Stimulated activated memory B cell treated with anti-CD40 and anti-IgM and Interleukin-4, amounts not matched to agents 10 μg/mL and 1 μg/mL and 100 μg/mL, for 72 hours (primary cell): ENCODE results near the gene TEX52.
"Not testable (repeated sequence)": the region's sequence is repeated elsewhere in the genome, so short reads cannot be mapped to it uniquely, and the experiment has no call there.

ENCODE experiments used
- ATAC-seq: fragments of 150-1000 bp; cut with Tn5 transposase; 2 replicates; pipeline ENCODE4 v1.10.0; 2021
- H3K27ac Mint-ChIP-seq: one replicate; pipeline ENCODE4 v1.8.0; 2022; ENCODE audit warnings: mild to moderate bottlenecking, mixed read lengths
- H3K27me3 Mint-ChIP-seq: one replicate; pipeline ENCODE4 v1.8.0; 2022; ENCODE audit warnings: mixed read lengths
- H3K36me3 Mint-ChIP-seq: one replicate; pipeline ENCODE4 v1.8.0; 2022; ENCODE audit warnings: mixed read lengths
- H3K4me1 Mint-ChIP-seq: one replicate; pipeline ENCODE4 v1.8.0; 2022; ENCODE audit warnings: mixed read lengths
- H3K4me3 Mint-ChIP-seq: one replicate; pipeline ENCODE4 v1.8.0; 2022; ENCODE audit warnings: mild to moderate bottlenecking, moderate library complexity, mixed read lengths
- H3K9me3 Mint-ChIP-seq: one replicate; pipeline ENCODE4 v1.8.0; 2022; ENCODE audit warnings: mixed read lengths

The TEX52 gene

DNA sequence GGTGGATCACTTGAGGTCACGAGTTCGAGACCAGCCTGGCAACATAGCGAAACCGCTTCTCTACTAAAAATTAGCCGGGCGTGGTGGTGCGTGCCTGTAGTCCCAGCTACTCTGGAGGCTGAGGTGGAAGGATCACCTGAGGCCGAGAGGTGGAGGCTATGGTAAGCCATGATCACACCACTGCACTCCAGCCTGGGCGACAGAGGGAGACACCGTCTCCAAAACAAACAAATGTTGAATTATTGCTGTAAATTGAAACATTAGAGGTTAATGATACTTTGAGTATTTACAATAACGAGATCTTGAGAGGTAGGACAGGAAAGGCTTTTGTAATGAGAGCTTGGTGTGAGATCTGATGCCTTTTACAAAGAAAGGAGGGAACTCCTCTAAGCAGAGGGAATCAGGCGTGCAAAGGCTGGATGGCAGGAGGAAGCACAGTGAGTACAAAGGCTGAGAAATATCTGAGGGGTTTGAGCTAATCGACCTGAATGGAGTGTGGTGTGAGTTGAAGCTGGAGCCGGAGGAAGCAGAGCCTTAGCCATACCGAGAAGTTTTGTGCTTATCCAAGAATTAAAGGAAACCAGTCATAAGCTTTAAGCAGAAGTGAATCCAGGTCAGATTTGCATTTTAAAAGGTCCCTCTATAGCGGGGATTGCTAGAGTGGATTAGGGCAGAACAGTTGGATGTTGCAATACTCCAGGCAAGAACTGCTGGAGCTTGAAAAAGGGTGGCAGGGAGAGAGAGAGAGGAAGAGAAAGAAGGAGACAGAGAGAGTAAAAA lies 21.3 kb upstream of the TEX52 start:
- peak; percentile 66 for ATAC-seq
- peak overlapping the region; percentile 87 for H3K27ac Mint-ChIP-seq
- H3K9me3 Mint-ChIP-seq = no peaks in the 10 kb centered on the region
- H3K4me1 Mint-ChIP-seq = peaks cover 29% of the 10 kb centered on the region
- H3K27me3 Mint-ChIP-seq = no peaks in the 10 kb centered on the region
- H3K36me3 Mint-ChIP-seq = peaks cover 6% of the 10 kb centered on the region
- H3K4me3 Mint-ChIP-seq = peak overlapping the region; percentile 95

GRCh38 chr12:2877047-2877952 lies 20.5 kb upstream of the TEX52 start, which contains the start of the genes FOXM1 and RHNO1:
FOXM1 (minus strand) TSS chr12:2877174; CDS start chr12:2874478, 2,696 bp downstream.
RHNO1 (plus strand) TSS chr12:2877223; CDS start chr12:2885367, 8,144 bp downstream.
- ATAC-seq = peak; percentile 90
- peak within 1 kb of the TSS; percentile 95 for H3K4me3 Mint-ChIP-seq
- peak within 1 kb of the TSS; percentile 87 for H3K27ac Mint-ChIP-seq
- H3K36me3 Mint-ChIP-seq = peaks cover 6% of the 10 kb centered on the region
- H3K9me3 Mint-ChIP-seq = no peaks in the 10 kb centered on the region
- no peaks in the 10 kb centered on the region for H3K27me3 Mint-ChIP-seq
- H3K4me1 Mint-ChIP-seq = peaks cover 29% of the 10 kb centered on the region

DNA sequence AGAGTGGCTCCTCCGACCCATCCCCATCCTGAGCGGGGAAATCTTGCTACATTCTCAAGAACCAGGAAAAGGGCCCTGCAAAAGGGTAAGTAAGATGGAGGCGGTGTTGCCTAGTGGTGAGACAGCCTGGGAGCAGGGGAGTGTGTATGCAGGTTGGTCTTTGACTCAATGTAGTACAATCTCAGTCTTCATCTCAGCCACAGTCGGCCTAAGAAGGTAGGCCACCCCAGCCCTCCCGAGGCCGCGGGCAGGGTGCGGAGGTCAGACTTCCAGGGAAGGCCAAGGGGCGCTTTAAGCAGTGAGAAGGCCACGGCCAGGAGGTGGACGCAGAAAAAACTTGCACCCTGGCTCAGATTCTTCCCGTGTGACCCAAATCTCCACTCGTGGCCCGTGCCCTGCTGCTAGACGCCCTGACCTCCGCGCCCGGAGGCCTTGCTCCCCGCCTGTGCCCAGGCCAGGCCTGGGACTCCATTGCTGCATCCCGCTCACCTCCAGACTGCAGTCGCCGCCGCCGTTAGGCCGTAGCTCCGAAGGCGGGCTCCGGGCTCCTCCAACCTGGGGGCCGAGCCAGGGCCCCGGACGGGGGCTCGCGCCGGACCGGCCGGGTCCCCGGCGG lies 19.7 kb upstream of the TEX52 start:
- H3K36me3 Mint-ChIP-seq = peaks cover 6% of the 10 kb centered on the region
- peak; percentile 5 for ATAC-seq
- peak overlapping the region; percentile 72 for H3K4me3 Mint-ChIP-seq
- no peaks in the 10 kb centered on the region for H3K27me3 Mint-ChIP-seq
- H3K27ac Mint-ChIP-seq = peak overlapping the region; percentile 87
- H3K4me1 Mint-ChIP-seq = peaks cover 29% of the 10 kb centered on the region
- no peaks in the 10 kb centered on the region for H3K9me3 Mint-ChIP-seq

DNA sequence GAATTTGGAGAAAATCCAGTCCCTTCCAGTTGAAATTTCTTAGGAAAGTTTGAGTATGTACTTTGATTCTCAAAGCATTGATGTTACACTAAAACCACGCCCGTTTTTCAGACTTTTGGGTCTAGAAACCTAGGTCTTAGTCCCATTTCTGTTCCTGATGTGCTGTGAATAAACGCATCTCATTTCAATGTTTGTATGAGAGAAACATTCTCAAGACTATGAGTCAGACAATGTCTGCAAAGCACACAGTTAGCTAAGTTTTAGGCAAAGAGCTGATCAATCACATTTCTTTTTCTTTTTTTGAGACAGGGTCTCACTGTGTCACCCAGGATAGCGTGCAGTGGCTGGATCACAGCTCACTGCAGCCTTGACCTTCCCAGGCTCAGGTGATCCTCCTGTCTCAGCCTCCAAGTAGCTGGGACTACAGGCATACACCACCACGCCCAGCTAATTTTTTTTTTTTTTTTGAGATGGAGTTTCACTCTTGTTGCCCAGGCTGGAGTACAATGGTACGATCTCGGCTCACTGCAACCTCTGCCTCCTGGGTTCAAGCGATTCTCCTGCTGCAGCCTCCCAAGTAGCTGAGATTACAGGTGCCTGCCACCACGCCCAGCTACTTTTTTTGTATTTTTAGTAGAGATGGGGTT lies 12.3 kb upstream of the TEX52 start:
- H3K27me3 Mint-ChIP-seq, H3K9me3 Mint-ChIP-seq, H3K27ac Mint-ChIP-seq, H3K36me3 Mint-ChIP-seq, H3K4me3 Mint-ChIP-seq, ATAC-seq, H3K4me1 Mint-ChIP-seq: not testable (repeated sequence)

DNA sequence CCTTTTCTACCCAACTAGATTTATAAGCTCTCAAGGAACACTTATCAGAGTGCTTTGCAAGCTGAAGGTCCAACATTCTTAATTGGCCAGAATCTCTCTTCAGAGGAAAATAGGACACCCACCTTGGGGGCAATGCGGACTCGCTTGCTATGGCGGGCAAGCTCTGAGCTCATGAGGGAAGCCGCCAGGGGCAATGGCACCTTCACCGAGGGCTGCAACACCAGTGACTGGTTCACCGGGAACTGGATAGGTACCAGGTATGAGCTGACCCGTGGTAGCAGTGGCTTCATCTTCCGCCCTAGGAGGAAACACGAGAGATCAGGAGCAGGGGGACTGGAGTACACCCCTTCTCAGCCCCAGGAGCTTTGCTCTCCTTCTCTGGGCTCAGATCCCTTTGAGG lies 7.4 kb upstream of the TEX52 start:
- no peaks in the 10 kb centered on the region for H3K27me3 Mint-ChIP-seq
- peaks cover 18% of the 10 kb centered on the region for H3K36me3 Mint-ChIP-seq
- no peak overlapping the region for H3K27ac Mint-ChIP-seq

GRCh38 chr12:2863402-2863801 lies 6.6 kb upstream of the TEX52 start:
- H3K36me3 Mint-ChIP-seq = peaks cover 24% of the 10 kb centered on the region
- not testable (repeated sequence) for H3K4me1 Mint-ChIP-seq, H3K9me3 Mint-ChIP-seq, H3K4me3 Mint-ChIP-seq, H3K27me3 Mint-ChIP-seq, ATAC-seq, H3K27ac Mint-ChIP-seq

More for the DNA sequence above, 7.4 kb upstream of the TEX52 start:
- Mint-ChIP-seq H3K4me1 (no peaks in the 10 kb centered on the region), H3K9me3 (no peaks in the 10 kb centered on the region), H3K4me3 (no peak overlapping the region)
- no peak for ATAC-seq

DNA sequence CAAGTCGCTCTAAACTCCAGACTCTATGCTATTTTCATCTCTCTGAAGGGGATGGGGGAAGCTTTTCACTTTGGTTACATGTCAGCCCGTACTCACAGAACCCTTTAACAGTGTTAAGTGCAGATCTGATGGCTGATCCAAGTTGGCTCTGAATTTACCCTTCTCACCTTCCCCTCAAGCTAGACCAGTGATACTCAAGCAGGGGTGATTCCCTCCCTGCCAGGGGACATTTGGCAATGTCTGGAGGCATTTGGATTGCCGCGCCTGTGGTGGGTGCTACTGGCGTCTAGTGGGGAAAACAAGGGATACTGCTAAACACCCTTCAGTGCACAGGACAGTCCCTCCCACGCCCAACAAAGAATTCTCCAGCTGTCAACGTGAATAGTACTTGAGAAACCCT lies 6.0 kb upstream of the TEX52 start:
- Mint-ChIP-seq H3K9me3 (no peaks in the 10 kb centered on the region), H3K27me3 (no peaks in the 10 kb centered on the region), H3K27ac (no peak overlapping the region), H3K4me1 (no peaks in the 10 kb centered on the region), H3K4me3 (no peak overlapping the region), H3K36me3 (peaks cover 30% of the 10 kb centered on the region)
- ATAC-seq = no peak

DNA sequence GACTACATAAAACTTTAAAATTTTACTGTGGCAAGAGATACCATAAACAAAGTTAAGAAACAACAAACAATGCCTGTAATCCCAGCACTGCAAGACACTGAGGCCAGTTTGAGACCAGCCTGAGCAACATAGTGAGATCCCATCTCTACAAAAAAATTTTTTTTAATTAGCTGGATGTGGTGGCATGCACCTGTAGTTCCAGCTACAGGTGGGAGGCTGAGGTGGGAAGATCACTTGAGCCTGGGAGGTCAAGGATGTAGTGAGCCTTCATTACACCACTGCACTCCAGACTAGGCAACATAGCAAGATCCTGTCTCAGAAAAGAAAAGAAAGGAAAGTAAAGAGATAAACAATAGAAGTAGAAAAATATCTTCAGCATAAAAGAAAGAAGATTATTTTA lies 3.3 kb upstream of the TEX52 start:
- H3K4me1 Mint-ChIP-seq = no peaks in the 10 kb centered on the region
- H3K4me3 Mint-ChIP-seq = no peak overlapping the region
- H3K9me3 Mint-ChIP-seq = no peaks in the 10 kb centered on the region
- H3K27me3 Mint-ChIP-seq = no peaks in the 10 kb centered on the region
- no peak overlapping the region for H3K27ac Mint-ChIP-seq
- ATAC-seq = no peak
- peaks cover 40% of the 10 kb centered on the region for H3K36me3 Mint-ChIP-seq

DNA sequence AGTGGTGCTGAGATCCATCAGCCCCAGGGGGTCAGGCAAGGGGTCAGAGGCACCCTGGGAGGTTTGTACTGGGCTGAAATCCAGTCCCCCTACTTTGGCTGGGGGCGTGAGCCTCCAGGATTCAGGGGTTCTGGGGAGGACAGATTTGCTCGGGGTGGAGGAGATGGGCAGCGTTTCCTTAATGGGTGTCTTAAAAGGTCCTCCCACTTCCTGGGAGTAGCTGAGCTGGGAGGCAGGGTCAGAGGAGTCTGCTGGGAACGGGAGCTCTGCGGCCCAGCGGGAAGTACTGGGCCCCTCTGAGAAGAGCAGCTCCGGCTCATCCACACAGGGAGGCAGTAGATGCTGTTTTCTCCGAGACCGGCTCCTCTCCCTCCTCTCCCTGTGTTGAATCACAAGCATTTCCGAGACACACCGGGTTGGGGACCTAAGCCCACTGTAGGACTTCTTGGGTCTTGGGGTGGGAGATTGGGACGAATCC lies 2.1 kb upstream of the TEX52 start:
- H3K4me3 Mint-ChIP-seq = no peak overlapping the region
- no peaks in the 10 kb centered on the region for H3K27me3 Mint-ChIP-seq
- H3K9me3 Mint-ChIP-seq = no peaks in the 10 kb centered on the region
- H3K4me1 Mint-ChIP-seq = no peaks in the 10 kb centered on the region
- H3K27ac Mint-ChIP-seq = no peak overlapping the region
- ATAC-seq = no peak
- H3K36me3 Mint-ChIP-seq = peaks cover 49% of the 10 kb centered on the region

DNA sequence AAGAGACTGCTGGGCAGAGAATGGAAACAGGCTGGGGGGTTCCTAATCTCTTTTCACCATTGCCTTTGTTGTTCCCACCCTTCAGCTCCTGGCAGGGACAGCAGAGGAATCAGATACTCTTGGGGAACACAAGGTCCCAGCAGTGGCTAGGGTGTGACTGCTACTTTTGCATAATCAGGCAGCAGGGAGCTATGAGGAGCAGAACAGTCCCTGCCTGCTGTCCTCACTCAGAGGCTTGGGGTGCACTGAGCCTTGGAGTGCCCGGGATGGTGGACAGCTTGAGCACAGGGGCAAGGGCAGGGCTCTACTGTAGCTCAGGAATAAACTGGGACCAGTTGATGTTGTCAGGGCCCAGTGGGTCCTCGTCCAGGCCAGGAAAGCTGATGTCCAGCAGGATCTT lies 1.5 kb upstream of the TEX52 start:
- Mint-ChIP-seq H3K4me1 (no peaks in the 10 kb centered on the region), H3K27ac (no peak overlapping the region), H3K9me3 (no peaks in the 10 kb centered on the region), H3K4me3 (no peak overlapping the region), H3K27me3 (no peaks in the 10 kb centered on the region), H3K36me3 (peaks cover 46% of the 10 kb centered on the region)
- ATAC-seq = no peak

DNA sequence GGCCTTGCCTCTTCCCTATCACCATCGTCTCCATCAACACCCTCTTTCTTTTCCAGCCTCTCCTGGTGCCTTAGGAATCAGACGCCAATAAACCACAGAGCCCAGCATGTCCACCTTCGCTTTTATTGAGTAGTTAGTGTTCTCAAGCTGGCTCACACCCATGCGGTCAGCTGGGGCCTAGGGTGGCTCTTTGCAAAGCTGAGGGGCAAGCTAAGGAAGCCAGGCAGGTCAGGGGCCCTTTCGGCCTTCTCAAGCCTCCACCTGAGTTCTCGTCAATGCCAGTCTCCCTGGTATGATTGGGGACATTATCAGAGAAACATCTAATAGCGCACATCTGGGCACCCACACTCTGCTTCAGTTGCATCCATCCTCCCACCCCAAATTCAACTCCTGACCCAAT lies 737 bp upstream of the TEX52 start:
- peaks cover 46% of the 10 kb centered on the region for H3K36me3 Mint-ChIP-seq

DNA sequence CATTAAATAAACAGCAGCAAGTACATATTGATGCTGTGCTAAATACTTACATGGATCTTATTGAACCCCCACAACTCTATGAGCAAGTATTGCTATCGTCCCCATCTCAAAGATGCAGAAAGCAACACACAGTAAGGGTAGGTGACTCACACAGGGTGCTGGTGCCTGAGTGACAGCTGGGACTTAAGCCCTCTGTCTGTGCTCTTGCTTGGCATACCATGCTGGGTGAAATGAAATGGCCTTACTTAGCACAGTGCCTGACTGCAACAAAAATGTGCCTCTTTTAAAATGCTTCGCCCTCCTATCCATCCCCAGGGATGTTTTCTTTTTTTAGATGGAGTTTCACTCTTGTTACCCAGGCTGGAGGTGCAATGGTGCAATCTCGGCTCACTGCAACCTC lies 788 bp downstream of the TEX52 start:
- H3K9me3 Mint-ChIP-seq = no peaks in the 10 kb centered on the region
- H3K36me3 Mint-ChIP-seq = peaks cover 46% of the 10 kb centered on the region
- no peaks in the 10 kb centered on the region for H3K27me3 Mint-ChIP-seq
- peak overlapping the region; percentile 4 for H3K27ac Mint-ChIP-seq
- H3K4me3 Mint-ChIP-seq = no peak overlapping the region
- ATAC-seq = no peak
- no peaks in the 10 kb centered on the region for H3K4me1 Mint-ChIP-seq

More for the DNA sequence above, 737 bp upstream of the TEX52 start:
- no peaks in the 10 kb centered on the region for H3K4me1 Mint-ChIP-seq
- H3K27me3 Mint-ChIP-seq = no peaks in the 10 kb centered on the region
- H3K9me3 Mint-ChIP-seq = no peaks in the 10 kb centered on the region
- ATAC-seq = no peak
- no peak overlapping the region for H3K4me3 Mint-ChIP-seq
- H3K27ac Mint-ChIP-seq = no peak overlapping the region

DNA sequence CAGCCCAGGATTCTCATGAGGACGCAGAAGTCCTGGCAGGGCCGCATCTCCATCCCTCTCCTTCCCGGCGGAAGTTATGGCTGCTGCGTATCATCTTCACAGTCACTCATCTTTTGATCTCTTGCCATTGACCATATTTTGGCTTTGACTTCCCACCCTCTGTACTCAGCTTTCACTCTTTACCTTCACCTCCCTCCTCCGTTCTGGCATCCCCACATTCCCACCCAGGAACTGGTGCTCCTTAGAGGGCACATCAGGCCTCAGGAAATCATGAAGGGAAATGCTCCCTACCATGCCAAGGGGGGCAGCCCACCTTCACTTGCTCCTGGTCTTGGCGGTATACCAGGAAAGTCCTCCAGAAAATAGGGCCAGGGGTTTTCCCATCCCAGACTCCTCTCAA lies 1.3 kb downstream of the TEX52 start:
- H3K9me3 Mint-ChIP-seq = no peaks in the 10 kb centered on the region
- peaks cover 46% of the 10 kb centered on the region for H3K36me3 Mint-ChIP-seq
- no peaks in the 10 kb centered on the region for H3K27me3 Mint-ChIP-seq
- no peak overlapping the region for H3K27ac Mint-ChIP-seq
- H3K4me3 Mint-ChIP-seq = no peak overlapping the region
- no peak for ATAC-seq
- H3K4me1 Mint-ChIP-seq = no peaks in the 10 kb centered on the region

DNA sequence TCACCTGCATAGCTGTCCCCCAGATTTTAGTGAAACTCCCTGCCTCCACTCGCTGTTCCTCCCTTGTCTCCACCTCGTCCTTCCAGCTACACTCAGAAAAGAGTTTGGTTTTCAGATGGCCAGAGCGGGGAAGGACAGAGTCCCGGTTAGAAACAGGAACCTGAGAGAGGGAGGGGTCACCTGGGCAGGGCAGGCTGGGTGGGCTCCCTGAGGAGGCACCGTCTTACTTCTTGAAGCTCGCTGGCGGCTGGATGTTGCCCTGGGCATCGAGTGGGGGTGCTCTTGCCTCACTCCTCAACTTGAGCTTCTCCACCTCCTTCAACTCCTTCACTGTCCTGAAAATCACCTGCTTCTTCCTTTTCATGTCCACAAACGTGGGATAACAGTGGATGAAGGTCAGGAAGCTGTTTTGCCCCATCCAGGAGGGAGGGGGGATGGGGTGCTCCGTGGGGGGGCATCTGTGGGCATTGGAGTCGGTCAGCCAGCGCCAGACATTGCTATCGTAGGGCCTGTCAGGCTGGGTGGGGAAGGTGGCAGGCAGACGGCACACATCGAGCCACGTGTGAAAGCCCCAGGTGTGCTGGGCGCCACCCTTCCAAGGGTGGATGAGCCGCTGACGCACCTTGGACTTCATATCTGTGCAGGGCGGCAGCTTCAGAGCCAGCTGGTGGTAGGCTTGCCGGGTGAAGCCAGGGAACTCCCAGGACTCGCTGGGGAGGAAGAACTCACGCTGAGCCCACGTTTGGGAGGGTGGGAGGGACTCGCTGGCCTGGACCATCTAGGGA lies 2.0 kb downstream of the TEX52 start:
- Mint-ChIP-seq H3K4me3 (no peak overlapping the region), H3K9me3 (no peaks in the 10 kb centered on the region), H3K36me3 (peaks cover 39% of the 10 kb centered on the region), H3K27ac (no peak overlapping the region), H3K4me1 (no peaks in the 10 kb centered on the region), H3K27me3 (no peaks in the 10 kb centered on the region)
- no peak for ATAC-seq
